HG03025 (cell line): Measurements from ENCODE around the gene GFRA4.

Experiments used
- ATAC-seq: cut with Tn5 transposase; IDR thresholded peaks from one replicate; pipeline ENCODE4 v1.9.1; 2021; ENCODE audit warnings: mild to moderate bottlenecking, moderate library complexity; ENCODE audit not compliant: unreplicated experiment, low FRiP score

The GFRA4 gene

DNA sequence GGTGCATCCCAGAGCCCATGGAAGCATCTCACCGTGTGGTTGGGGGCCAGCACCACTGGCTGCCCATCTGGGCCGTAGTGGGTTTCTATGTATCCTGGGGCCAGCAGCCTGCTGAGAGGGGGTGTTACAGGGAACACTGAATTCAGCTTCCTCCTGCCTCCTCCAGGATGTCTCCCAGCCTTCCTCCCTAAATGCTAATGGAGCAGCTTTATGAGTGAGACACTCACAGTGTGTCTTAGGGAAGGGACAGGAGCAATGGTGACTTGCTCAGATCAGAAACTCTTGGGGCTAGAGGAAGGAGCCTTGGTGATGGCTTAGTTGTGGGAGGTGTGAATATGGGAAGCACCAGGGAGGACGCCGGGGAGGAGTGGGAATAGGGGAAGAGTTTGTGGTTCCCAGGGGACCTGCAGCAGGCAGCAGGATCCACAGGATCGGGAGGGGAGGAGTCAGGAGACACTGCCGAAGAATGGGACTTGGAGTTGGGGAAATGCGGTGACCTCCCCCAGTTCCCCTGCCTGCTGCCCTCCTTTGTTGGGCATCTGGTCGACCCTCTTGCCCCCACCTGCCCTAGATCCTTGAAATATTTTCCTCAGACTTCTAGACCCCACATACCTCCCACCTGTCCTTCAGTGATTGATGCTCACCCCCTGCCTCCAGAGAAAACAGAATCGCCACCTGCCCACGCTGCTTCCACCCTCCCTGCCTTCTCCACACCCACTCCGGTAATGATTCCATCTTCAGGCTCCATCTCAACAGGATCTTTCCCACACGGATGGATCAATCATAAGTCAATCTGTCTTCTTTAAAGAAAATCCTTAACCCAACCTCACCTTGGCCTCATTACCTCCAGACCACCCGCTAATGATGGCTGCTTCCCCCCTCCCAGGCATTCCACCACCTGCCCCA lies 12.0 kb upstream of the GFRA4 start:
- no peak for ATAC-seq

DNA sequence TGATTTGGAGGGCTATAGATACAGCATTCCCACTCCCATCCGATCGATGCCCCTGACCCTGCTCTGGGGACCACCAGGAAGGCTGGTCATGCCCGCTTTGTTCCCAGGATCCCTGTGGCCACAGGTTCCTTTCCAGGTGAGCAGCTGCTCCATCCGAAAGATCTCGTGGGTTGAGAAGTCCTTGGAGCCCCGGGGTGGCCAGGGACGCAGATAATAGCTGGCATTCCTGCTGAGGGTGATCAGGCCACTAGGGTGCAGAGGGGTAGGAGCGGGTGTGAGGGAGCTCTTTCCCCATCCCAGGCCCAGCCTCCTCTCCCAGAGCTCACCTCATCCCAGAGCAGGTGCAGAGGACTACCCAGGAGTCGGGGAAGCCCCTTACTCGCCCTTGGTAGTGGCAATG lies 11.2 kb upstream of the GFRA4 start:
- no peak for ATAC-seq

DNA sequence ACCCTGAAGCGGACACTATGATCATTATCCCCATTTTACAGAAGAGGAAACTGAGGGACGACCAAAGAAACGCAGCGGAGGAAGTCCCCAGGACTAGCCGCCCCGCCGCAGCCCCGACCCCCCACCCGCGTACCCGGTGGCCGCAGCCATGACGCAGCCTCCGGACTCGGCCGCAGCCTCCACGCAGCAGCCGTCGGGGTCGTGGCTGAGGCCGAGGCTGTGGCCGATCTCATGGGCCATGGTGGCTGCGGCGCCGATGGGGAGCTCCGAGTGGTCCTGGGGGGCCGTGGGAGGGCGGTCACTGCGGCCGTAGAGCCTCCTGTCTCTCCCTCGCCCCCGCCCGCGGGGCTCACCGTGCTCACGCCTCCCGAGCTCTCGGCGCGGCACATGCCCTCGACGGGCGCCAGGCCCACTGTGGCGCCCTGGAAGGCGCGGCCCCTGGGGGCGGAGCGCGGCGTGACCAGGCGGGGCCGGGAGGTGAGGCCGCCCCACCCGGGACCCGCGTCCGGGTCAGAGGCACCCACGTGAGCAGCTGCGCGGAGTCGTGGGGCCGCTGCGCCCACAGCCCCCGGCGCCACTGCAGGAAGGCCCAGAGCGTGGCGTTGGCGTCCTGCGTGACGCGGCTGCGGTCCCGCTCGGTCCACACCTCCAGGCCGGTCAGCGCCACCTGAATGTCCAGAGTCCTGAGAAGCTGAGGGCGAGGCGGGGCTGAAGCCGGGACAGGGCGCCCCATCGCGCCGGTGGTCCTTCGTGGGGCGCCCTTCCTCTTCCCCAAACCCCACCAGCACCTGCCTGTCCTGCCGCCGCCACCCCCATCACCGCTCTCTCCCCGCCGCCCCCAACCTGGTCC lies 10.2 kb upstream of the GFRA4 start:
- no peak for ATAC-seq

DNA sequence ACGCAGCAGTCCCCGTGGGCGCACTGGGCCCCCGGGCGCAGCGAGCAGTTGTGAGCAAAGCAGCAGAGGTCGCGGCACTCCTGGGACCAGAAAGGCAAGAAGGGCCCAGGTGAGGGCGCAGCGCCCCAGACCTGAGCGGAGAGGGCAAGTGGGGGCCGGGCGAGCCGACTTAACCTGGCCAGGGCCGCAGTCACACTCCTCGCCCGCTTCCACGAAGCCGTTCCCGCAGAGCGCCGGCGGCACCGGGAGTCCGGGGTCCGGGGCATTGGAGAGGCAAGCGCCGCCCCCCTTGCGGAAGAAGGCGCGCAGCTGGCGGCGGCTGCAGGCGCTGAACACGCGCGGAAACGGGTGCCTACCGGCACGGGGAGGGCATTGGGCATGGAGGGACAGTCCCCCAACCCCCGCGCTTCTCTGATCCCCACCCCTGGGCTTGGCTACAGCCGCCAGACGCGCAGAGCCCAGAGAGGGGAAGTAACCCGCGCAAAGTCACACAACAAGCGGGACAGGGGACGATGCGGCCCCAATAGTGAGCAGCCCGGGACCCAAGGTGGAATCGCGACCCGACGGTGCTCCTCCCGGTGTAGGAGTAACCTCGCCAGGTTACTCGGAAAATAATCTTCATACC lies 9.5 kb upstream of the GFRA4 start:
- ATAC-seq = no peak

DNA sequence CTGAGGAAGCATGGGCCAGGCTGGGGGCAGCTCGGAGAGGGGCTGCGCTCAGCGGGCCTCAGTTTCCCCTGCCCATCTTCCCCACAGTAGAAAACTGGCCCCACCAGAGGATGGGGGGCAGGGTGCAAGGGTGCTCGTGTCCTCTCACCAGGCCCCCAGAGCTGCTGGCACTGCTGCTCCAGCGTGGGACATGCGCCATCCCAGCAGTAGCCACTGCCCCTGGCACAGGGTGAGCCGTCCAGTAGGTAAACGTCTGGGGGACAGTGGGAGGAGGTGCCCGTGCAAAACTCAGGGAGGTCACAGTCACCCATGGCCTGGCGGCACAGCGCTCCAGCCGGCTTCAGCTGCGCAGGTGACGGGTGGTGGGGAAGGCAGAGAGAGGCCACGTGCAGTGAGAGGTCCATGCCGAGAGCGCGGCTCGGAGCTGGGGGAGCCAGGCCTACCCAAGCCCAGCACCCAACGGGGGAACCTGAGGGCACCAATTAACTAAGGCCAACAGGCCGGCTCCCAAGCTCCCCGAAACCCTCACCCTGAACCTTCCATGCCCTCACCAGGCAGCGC lies 8.9 kb upstream of the GFRA4 start:
- no peak for ATAC-seq

DNA sequence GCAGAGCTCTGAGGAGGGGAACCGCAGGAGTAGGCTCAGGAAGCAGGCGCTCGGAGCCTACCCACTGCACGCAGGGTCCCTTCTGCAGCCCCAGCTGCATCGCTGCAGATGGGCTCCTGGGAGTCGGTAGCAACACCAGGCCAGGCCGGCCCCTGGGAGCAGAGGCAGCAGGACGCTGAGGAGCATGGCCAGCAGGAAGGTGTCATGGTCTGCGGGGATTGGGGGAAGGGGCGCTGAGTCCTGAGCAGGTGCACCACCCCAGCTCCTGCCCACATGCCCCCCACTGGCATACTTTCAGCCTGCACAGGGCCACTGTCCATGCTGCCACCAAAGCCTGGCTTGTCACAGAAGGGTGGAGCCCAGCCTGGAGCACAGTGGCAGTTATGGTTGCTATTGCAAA lies 7.7 kb upstream of the GFRA4 start:
- ATAC-seq = no peak

DNA sequence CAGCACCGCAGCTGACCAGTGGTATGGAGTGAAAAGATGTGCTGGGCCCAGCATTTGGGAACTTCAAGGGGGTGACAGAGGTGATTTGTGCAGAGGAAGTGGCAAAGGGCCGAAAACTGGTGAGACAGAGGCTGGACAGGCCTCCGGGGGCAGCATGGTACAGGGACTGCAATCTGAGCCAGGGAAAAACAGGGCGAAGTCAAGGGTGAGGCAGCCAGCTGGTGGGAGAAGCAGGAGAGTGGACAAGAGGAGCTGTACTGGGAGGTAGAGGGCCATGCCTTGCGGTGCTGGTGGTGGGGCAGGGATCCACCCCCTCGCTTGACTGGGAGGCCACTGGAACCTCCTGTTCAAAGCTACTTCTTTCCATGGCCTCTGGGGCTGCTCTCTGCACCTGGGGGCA lies 7.3 kb upstream of the GFRA4 start:
- no peak for ATAC-seq

DNA sequence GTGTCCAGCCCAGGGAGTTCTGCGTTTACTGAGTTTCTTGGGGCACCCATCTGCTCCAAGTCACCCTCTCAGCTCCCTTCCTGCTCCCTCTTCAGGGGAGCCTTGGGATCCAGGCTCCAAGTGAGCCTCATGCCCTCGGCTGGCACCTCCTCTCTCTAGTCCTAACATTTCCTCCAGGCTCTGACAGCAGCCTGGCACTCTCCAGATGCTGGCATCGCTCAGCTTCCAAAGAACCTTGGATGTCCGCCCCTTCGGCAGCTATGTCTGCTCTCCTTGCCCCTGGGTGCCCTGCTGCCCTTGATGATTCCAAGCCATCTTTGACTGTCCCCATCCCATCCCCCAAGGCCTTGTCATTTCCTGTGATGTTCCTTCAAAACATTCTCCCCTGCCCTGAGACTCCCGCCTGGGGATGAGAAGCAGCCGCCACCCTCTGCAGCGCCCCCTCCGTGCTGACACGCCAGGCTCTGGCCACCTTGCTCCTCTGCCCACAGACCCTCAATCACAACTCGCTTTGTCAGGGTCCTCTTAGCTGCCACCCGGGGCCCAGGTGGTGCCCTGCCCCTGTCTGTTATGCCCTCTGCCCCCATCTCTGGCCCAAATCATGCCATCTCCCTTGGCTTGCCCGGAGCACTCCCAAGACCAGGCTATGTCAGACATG lies 6.6 kb upstream of the GFRA4 start:
- no peak for ATAC-seq

DNA sequence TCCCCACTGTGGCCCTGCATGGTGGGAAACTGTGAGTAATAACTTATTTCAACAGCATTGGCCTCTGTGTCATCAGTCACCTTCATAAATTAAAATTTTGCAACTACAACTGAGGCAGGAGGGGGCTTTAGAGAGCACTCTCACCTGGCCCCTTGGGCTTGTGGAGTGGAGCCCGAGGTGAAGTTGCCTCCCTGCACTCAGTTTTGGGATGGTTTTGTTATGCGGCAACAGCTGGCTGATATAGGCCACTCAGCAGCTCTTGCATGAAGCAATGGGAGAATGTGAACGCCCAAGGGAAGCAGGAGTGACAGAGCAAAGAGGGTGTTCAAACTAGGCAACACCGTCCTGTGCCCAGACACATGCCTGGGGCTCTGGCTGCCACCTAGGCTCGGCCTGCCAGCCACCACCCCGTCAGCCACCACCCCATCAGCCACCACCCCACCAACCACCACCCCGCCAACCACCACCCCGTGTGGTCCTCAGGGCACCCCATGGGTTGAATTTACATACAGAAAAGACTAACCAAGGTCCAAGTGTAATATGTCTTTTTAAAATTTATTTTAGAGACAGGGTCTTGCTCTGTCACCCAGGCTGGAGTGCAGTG lies 4.3 kb upstream of the GFRA4 start:
- ATAC-seq = no peak

DNA sequence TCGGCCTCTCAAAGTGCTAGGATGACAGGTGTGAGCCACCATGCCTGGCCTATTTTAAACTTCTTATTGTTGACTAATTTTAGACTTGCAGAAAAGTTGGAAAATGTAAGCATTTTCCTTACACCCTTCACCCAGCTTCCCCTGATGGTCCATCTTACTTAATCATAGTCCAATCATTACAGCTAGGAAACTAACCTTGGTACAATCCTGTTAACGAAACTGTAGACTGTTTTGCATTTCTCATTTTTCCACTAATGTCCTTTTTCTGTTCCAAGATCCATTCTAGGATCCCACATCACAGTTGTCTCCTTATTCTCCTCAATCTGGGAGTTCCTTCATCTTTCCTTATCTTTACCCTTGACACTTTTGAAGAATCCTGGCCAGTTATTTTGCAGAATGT lies 659 bp upstream of the GFRA4 start:
- ATAC-seq = no peak

DNA sequence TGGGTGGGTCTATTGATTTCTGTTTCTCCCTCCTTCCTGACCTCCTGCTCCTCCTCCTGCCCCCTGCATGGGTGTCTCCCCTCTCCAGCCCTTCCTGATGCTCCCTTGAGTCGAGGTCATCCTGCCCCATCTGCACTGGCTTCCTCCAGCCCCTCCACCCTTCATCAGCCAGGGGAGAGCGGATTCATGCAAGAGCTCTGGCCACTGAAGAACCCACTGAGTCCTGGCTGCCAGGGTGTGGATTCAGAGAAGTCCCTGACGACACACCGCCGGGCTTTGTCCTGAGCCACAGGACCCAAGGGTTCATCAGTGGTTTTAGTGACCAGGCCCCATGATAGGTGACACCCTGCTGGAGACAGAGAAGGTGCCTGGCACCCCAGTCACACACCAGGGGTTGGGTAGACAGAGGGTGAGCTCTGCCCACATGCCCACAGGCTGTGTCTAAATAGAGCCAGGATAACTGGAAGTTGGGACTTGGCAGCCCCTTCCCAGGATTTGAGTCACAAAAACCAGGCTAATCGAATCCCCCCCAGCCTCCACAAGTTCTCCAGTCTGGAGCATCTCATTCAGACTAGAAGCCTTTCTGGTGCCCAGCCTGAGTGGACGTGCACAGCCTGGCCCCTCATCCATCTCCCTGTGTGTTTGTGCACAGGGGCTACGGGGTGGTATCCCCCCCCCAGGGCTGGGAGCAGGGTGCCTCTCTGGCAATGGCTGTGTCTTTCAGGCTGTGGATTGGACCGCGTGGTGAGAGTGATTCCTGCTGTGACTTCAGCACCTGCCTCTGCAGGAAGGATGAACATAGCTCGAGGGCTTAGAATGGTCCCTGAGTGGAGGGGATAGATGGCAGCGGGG lies 1.2 kb downstream of the GFRA4 start:
- no peak for ATAC-seq

DNA sequence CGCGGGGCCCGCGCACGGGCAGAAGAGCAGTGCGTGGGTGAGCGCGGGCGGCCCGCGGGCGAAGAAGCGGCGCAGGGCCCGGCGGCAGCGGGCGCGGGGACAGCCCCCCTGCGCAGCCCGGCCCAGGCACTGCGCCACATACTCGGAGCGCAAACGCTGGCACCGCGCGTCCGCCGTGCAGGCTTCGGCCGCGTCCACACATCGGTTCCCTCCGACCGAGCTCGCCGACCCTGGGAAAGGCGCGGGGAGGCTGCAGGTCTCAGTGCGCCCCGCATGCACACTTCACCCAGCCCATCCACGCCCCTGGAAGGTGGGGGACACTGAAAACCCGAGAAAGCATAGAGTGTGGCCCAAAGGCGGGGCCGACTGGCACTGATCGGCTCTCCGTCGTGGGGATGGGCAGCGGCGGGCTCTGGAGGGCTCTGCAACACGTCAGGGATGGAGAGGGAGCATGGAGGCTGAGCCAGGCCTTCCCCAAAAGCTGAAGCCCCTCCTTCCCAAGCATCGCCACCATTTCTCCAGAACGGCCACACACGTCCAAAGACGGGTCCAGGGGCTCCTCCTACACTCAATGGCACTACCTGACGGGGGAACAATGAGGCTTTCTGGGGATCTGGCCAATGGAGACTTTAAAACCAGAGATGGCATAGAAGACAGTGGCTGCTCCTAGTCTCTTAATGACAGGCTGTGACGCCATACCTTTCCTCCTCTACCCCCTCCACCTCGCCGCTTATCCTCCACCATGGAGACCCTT lies 2.0 kb downstream of the GFRA4 start:
- ATAC-seq = no peak

DNA sequence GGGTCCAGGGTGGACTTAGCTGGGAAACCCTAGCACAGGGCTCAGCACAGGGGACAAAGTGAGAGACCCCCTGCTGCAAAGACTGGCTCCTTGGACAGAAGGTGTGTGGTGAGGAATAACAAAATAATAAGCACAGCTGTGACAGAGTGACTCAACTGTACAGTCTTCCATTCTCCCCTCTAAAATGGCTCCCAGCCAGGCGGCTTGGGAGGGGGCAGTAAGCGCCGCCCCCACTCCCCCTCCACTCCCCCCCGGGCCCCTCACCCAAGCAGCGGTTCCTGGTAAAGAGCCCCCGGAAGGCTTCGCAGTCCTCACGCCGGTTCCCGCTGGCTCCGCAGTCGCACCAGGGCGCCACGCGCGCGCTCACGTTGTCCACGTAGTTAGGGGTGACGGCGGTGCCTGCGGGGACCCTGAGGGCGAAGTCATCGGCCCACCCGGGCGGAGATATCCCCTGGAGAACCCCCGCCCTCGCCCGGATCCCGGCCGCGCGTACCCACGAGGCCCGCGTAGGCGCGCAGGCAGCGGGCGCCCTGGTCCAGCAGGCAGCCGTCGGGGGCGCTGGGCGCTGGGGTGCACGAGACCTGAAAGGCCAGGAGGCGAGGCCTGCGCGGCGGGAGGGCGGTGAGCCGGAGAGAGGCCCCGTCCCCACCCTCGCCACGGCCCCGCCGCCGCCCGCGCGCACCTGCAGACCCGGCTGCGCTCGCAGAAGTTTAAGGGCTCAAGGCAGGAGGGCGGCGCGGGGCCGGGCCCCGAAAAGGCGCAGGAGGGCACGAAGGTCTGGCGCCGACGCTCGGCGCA lies 2.7 kb downstream of the GFRA4 start:
- no peak for ATAC-seq

DNA sequence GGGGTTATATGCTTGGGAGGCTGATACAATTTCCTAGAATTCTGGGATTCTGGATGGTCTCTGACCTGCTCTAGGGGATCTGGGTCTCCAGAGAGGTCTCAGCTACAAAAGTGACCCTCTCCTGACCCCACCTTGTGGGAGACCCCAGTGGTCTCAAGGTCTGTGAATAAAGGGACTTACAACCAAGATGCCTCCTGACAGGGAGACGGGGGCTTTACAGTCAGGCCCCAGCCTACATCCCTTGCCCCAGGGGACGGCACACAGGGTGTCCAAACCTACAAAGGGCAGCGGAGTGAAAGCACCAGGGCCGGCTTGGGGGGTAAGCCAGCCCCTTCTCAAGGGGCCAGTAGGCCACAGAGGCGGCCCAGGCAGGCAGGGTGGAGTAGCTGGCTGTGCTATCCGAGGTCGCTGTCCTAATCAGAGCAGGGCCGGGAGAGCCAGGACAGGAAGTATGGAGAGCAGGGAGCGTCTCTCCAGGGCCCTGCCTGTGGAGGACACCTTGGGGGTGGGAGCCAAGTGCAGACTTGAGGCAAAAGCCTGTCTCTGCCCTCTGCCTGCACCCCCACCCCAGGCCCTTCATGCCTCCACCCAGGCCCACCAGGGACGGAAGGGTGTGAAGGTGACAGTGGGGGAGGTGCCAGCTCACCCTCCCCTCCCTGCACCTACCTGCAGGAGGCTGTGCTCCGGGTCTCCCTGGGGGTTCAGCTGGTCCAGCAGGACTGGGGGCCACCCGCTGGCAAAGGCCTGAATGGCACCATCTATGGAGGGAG lies 3.5 kb downstream of the GFRA4 start:
- ATAC-seq = no peak

DNA sequence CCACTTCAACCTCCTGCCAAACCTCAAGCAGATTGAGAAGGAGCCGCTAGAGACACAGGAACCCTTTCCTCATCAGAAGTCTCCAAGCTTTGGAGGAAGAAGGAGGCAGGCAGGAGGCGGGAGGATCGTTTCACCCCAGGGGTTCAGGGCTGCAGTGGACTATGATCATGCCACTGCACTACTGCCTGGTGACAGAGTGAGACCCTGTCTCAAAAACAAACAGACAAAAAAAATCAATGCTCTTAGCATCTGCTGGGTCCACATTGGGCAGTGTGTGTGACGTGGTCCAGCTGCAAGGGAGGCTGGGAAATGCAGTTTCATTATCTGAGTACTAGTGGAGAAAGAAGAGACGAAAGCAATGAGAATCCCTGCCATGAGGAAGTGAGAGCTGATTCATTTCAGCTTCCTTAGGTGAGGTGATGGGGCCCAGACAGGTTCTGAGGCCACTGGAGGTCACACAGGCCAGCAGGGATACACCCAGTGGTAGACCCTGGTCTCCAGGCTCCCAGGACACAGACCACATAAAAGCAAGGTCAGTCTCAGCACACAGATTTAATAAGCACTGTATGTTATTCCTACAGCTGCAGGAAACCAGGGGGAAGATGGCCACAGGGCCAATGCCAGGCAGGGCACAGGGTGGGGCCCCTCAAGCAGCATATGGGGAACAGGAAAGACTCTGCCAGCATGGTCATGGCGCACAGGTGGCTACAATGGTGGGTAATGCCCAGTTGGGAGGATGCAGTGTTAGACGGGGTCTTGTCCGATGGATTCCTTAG lies 4.3 kb downstream of the GFRA4 start:
- ATAC-seq = peak; percentile 83
